ENCODE results near the gene NAA60.
"Not testable (repeated sequence)": the region's sequence is repeated elsewhere in the genome, so short reads cannot be mapped to it uniquely, and the experiment has no call there.

The NAA60 gene

DNA sequence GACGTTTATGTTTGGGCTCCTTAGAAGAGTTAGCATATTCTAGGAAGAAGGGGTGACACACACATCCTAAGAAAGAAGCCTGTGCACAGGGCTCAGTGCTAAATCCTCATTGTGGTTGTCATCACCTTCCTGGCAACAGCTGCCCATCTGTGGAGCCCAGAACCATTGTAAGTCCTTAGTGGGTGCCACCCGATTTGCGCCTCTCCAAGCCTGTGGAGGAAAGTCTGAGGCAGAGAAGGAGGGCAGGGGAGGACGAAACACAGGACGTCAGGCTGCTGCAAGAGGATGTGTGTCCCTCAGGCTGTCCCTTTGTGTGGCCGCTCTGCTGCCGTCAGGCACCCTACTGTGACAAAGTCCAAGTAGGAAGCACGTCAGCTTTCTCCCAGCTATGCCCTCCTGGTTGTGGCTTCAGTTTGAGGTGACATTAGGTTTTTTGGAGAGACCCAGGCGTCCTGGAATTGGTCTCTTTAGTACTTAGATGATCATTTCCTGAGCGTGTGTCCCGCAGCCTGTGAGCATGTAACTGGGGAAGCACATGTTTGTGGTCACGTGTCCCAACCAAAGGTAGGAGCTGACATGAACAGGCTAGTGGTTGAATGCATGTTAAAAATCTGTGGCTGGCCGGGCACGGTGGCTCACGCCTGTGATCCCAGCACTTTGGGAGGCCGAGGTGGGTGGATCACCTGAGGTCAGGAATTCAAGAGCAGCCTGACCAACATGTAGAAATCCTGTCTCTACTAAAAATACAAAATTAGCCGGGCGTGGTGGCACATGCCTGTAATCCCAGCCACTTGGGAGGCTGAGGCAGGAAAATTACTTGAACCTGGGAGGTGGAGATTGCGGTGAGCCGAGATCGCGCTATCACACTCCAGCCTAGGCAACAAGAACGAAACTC is 68.1 kb downstream of the NAA60 start:
- no peak for DNase-seq

DNA sequence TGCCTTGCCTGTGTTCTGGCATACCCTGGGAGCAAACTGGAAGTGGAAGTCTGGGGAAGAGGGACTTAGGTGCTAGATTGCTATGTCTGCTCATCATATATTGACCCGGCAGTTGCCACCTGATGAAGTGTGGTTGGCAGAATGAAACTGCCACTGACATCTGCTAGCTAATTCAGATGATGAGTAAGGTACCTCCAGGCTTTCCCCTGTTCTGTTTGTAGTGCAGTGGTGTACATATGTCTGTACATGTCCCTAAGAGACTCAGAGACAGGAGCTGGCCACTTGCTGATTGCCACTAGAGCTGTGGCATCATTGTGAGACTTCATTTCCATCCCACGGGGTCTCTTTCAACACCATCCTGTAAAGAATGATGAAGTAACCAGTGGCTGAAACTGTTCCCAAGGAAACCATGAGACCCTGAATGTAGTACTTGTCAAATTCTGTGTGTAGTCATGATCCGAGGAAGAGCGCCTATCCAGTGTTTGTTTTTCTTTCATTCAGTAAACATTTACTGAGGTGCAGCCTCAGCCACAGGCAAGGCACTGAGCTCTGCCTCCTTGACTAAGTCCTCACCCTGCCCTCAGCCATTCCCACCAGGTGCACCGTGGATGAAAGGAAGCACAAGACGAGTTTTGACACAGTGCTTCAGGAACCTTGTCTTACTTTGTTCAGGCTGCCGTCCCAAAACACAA is 70.6 kb downstream of the NAA60 start:
- DNase-seq = no peak

DNA sequence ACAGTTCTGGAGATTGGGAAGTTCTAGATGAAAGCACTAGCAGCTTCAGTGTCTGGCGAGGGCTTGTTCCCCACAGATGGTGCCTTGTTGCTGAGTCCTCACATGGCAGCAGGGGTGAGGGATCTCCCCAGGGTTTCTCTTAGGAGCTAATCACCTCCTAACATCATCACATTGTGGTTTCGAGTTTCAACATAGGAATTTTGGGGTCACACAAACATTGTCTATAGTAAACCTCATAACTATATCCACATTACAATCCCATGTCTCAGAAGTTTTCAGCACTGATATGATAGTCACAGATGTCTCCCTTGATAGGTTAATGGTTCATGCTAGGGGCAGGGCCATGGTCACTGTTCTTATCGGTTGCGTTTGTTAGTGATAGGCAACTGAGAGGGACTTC is 71.1 kb downstream of the NAA60 start:
- no peak for DNase-seq

DNA sequence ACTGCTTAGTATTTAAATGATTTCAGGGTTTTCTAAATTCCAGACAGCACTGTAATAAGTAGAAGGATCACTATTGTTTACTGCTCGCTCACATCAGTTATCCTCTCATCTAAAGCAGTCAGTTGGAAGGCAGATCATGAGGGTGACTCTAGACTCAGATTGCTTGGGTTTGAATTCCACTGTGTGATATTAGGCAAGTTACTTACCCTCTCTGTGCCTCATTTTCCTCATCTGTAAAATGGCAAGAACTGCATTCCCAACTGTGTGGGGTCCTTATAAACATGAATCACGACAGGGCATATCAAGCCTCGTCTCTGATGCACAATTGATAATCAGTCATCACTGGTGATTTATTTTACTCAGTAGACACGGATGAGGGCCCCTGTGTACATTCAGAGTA is 72.4 kb downstream of the NAA60 start:
- no peak for DNase-seq

- DNase-seq = no peak
These were observed 75.0 kb downstream of the NAA60 start for GRCh38 chr16:3518292-3518985.

- DNase-seq = no peak
These were observed 75.5 kb downstream of the NAA60 start for GRCh38 chr16:3518986-3519348.

DNA sequence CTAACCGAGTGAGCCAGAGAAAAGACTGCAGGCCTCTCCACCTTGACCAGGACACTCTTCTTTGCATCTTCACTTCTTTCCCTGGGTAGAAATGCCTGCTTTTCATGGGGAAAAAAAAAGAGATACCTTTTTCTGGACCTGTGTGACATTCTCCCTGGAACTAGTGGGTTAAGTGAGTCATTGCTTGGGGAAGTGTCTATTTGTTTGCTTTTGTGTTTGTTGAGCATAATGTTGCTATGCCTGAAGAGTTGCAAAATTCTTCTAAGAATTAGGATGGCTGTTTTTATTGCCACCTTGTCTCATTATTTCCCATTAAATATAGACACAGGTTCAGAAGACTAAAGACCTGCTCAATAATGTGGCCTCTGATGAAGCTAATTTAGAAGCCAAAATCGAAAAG is 76.1 kb downstream of the NAA60 start:
- DNase-seq = no peak

DNA sequence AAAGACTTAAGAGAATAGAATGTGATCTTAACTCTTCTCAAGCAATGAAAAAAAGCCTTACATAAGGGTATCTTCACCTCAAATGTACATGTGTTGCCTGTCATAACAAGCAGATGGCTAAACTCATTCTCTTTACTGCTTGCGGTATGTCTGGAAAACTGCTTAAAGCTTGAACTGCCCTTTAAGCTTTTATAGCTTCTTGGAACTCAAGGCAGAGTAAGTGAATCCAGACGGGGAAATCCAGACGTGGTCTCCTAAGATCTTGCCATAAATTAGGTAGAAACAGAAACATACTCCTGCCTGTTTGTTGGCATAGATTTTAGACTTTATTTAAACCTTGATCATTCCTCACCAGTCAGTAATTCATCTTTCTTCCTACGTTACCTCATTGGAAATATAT is 76.9 kb downstream of the NAA60 start:
- no peak for DNase-seq

GRCh38 chr16:3520841-3521240 is 77.4 kb downstream of the NAA60 start:
- no peak for DNase-seq

DNA sequence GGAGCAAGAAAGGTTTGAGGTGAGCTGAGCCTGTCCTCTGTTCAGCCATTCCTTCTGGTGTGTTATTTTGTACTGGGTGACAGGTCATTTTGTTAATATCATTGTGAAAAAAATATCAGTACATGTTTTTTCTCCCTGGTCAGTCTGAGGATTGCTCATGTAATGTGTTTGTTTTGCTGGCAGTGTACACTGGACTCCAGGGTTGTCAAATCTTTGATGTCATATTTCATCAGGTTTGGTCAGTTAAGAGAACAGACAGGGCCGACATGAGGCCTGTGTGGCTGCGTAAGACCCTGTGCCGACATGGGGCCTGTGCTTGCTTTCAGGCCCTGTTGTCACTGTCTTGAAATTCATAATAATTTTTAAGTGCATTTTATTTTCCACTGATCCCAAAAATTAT is 79.8 kb downstream of the NAA60 start:
- no peak for DNase-seq

- DNase-seq = no peak
These were observed 82.5 kb downstream of the NAA60 start for GRCh38 chr16:3525951-3526350.

DNA sequence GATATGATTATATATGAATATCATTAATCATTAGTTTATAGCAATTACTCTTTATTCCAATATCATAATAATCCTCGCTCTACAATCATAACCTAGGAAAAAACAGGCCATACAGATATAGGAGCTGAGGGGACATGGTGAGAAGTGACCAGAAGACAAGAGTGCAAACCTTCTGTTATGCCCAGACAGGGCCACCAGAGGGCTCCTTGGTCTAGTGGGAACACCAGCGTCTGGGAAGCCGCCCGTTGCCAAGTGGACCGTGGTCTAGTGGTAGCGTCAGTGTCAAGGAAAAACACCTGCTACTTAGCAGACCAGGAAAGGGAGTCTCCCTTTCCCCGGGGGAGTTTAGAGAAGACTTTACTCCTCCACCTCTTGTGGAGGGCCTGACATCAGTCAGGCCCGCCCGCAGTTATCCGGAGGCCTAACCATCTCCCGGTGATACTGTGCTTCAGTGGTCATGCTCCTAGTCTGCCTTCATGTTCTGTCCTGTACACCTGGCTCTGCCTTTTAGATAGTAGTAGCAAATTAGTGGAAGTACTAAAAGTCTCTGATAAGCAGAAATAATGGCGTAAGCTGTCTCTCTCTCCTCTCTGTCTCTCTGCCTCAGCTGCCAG is 83.8 kb downstream of the NAA60 start:
- not testable (repeated sequence) for DNase-seq

DNA sequence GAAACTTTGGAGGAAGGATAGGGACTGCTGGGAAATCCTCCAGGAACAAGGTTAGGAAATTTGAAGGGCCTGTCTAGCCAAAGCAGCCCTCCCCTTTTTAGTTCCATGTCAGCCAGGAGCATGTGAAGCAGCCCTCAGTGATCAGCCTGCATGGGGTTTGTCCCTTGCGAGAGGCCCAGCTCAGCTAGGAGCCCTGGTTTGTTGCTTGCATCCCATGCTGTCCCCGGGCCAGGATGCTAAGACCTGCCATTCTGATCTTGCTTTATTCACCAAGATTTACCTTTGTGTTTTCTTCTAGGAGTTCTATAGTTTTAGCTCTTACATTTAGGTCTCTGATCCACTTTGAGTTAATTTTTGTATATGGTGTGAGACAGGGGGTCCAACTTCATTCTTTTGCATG is 84.9 kb downstream of the NAA60 start:
- no peak for DNase-seq

DNA sequence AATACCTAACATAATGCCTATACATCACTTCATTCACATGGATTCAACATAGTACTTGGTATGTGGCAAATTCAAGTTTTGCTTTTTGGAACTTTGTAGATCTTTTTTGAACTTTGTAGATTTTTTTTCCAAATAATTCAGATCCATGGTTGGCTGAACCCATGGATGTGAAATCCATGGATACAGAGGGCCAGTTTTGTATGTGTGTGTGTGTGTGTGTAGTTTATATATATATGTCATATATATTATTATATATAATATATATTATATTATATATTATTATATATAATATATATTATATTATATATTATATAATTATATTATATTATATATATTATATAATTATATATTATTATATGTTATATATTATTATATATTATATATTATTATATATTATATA is 85.7 kb downstream of the NAA60 start:
- DNase-seq = no peak

GRCh38 chr16:3530371-3530914 is 87.0 kb downstream of the NAA60 start:
- DNase-seq = no peak

DNA sequence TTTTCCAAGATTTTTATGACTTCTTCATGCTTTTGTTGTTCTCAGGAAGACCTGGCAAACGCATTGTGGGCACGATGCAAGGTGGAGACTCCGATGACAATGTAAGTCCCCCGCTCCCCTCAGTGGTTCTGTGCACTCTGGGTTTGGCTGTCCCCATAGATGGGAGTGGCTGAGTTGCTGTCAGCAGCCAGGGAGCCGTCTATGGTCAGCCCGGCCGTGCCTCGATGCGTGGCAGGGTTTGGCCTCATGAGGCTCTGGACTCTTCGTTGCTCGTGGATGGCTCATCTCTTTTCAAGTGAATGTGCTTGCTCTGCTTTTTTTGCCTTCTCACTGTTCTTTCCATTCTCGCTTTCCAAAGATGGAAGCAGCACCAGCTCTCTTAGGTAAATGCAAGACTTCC is 89.3 kb downstream of the NAA60 start:
- no peak for DNase-seq

DNA sequence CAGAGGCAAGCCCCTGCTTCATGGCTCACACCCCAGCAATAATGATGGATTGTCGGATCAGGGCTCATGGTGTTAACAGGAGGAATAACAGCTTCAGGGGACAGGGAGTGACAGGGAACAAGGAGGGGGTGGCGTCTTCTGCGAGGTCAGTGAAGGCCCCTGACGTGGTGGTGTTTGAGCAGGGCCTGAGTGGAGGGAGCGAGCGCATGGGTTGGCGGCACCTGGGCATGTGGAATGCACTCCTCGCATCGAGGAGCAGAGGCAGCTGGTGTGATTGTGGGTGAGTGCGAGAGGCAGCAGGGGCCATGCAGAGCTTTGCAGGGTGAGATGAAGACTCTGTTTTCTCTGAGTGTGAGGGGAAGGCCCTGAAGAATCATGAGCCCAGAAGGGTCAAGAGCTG is 90.6 kb downstream of the NAA60 start:
- no peak for DNase-seq

- DNase-seq = no peak
These were observed 92.8 kb downstream of the NAA60 start for GRCh38 chr16:3536271-3536731.
